Prostate gland (tissue), 2 donors: ENCODE measurements around the gene AP5S1.
"Not testable (repeated sequence)": the region's sequence is repeated elsewhere in the genome, so short reads cannot be mapped to it uniquely, and the experiment has no call there.

Experiments used
- CTCF ChIP-seq, 4 experiments: fragments of 200-600 bp in 2 of 4; fragments of 450-650 bp in 2 of 4; sonication (generic) in 2 of 4; IDR thresholded peaks; 1 replicate in 3 of 4; 2 replicates in 1 of 4; pipeline ENCODE4 v1.5.1; 2016 to 2019; ENCODE audit warnings: antibody characterized with exemption in 4 of 4, mild to moderate bottlenecking in 2 of 4, moderate library complexity in 2 of 4
- POLR2A ChIP-seq: fragments of 450-650 bp; IDR thresholded peaks from one replicate; pipeline ENCODE4 v1.6.1; 2016; ENCODE audit warnings: antibody characterized with exemption, mild to moderate bottlenecking

DNA sequence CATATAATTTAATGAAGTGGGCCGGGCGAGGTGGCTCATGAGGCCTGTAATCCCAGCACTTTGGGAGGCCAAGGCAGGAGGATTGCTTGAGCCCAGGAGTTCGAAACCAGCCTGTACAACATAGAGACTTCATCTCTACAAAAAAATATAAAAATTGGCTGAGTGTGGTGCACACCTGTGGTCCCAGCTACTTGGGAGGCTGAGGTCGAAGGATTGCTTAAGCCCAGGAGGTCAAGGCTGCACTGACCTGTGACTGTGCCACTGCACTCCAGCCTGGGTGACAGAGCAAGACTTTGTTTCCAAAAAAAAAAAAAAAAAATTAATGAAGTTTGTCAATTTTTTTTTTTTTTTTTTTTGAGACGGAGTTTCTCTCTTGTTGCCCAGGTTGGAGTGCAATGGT is 9.5 kb downstream of the AP5S1 start:
- TF ChIP-seq POLR2A; CTCF (IDR thresholded peaks at IDR 0.05): not testable (repeated sequence)
